Measurements from ENCODE around the gene SH3BP2. TPM values are rescaled to one million over a fixed set of nuclear protein-coding genes. Genes with fewer than 3 reads are reported as not detected.
A peak's percentile ranks its signal among the peaks of the same experiment; 100 is the strongest.

Gene SH3BP2
- total RNA-seq, 1 experiment from 2014 or later = 52.8 TPM

- CTCF ChIA-PET = interaction anchor here (1.3 kb wide), 1 partner anchor 248 kb away, joined by 3 read pairs; no protein-coding TSS in a partner anchor
- Histone ChIP-seq H3K4me2 (ENCODE audit: low read length) (peak overlapping the region; percentile 43), H3K9me2 (ENCODE audit: insufficient read depth) (no peaks in the 10 kb centered on the region), H3K4me3 (replicated peaks in 1 of 2; ENCODE audit: low read depth in 1 of 2, low read length in 2 of 2) (no peak overlapping the region), H3K27me3 (ENCODE audit: insufficient read depth, low read length) (no peaks in the 10 kb centered on the region), H4K20me1 (ENCODE audit: insufficient read depth) (no peaks in the 10 kb centered on the region), H3K27ac (ENCODE audit: low read depth, low read length) (peak overlapping the region; percentile 17; the same call in 1 of the 2 replicates), H3K4me1 (ENCODE audit: control insufficient read depth in 1 of 2, insufficient read depth in 2 of 2, low read length in 2 of 2) (peaks cover 18 to 36% of the 10 kb centered on the region in 2 experiments), H3K9ac (ENCODE audit: low read length) (no peak overlapping the region), H3K79me2 (ENCODE audit: insufficient read depth, low read length) (no peaks in the 10 kb centered on the region), H3K9me3 (ENCODE audit: control insufficient read depth in 1 of 2, insufficient read depth in 1 of 2, low read depth in 1 of 2, low read length in 2 of 2) (no peaks in the 10 kb centered on the region), H3K36me3 (ENCODE audit: control insufficient read depth in 1 of 2, insufficient read depth in 2 of 2, low read length in 2 of 2) (no peaks in the 10 kb centered on the region), H2AFZ (ENCODE audit: low read depth, low read length, poor library complexity, severe bottlenecking) (no peak overlapping the region)
- DNase-seq (ENCODE audit: low read depth, low spot score) (no peak), ATAC-seq (peak; percentile 55)
- no peak for TF ChIP-seq EZH2 (IDR thresholded peaks at IDR 0.05)
- no peak for TF ChIP-seq EZH2phosphoT487 (IDR thresholded peaks at IDR 0.05; ENCODE audit: borderline replicate concordance)
- no peak for TF ChIP-seq ELF1 (IDR thresholded peaks at IDR 0.05; ENCODE audit: borderline replicate concordance, low read depth)
- TF ChIP-seq, protein P1, sequence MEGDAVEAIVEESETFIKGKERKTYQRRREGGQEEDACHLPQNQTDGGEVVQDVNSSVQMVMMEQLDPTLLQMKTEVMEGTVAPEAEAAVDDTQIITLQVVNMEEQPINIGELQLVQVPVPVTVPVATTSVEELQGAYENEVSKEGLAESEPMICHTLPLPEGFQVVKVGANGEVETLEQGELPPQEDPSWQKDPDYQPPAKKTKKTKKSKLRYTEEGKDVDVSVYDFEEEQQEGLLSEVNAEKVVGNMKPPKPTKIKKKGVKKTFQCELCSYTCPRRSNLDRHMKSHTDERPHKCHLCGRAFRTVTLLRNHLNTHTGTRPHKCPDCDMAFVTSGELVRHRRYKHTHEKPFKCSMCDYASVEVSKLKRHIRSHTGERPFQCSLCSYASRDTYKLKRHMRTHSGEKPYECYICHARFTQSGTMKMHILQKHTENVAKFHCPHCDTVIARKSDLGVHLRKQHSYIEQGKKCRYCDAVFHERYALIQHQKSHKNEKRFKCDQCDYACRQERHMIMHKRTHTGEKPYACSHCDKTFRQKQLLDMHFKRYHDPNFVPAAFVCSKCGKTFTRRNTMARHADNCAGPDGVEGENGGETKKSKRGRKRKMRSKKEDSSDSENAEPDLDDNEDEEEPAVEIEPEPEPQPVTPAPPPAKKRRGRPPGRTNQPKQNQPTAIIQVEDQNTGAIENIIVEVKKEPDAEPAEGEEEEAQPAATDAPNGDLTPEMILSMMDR (IDR thresholded peaks at IDR 0.05 in 2 of 3, conservative IDR thresholded peaks at IDR 0.05 in 1 of 3; ENCODE audit: borderline replicate concordance in 1 of 3, insufficient read depth in 1 of 3, low read depth in 2 of 3, low read length in 2 of 3) = peak in 2 of 3 experiments; percentile 26 to 29; a peak in 1 of 6 replicates
- intact Hi-C loops (cut with micrococcal nuclease) = no loop called here
- RAD21 ChIA-PET (ENCODE audit: low non-redundant PET in 1 of 2, low total read pairs in 2 of 2, uncharacterized antibody in 2 of 2, unreplicated experiment in 2 of 2) = no interaction called here
- POLR2A ChIA-PET = interaction anchor here (0.9 kb wide), 1 partner anchor 174 kb away, joined by 3 read pairs; no protein-coding TSS in a partner anchor
- BruUV-seq (replicated peaks) = no TSS peak
Observed at GRCh38 chr4:2761035-2761923, 31.6 kb upstream of the SH3BP2 start.
